ENCODE results near the gene RAB44. TPM values are rescaled to one million over a fixed set of nuclear protein-coding genes. Genes with fewer than 3 reads are reported as not detected.

Gene RAB44
- total RNA-seq, 2 experiments from 2014 or later = 0.15 to 0.25 TPM

DNA sequence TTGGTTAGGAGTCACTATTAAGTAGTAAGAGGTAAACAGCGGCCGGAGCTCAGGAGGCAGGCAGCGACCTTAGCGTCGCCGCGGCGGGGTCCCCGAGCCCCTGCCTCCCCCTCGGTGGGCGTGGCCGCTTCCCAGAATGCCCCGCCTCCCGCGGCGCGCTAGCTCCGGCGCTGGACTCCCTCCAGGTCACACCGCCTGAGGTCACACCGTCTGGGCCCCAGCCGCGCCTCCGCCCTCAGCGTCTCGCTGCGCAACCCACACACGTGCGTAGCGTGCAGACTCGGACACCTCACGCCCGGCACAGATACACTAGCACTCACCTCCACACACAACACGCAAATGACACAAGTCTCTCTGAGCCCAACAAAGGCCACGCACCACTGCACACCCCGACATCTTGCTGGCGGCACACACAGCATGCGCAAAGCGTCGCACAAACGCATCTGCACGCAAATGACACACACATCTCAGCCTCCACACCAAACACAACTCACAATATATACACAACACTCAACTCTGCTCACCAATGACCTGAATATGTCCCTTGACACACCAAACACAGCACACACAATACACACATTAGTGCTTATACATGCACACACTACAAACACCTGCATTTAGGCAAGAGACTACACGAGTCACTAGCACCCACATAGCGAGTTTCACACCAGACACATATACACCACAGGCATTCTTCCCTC is 36.7 kb upstream of the RAB44 start:
- CTCF ChIA-PET = no interaction called here
- H3K36me3 Mint-ChIP-seq (ENCODE audit: low read depth) = no peaks in the 10 kb centered on the region
- POLR2A ChIA-PET = no interaction called here
- peaks cover 33% of the 10 kb centered on the region for H3K27me3 Mint-ChIP-seq
- no peak overlapping the region for H3K27ac Mint-ChIP-seq
- H3K9me3 Mint-ChIP-seq = no peaks in the 10 kb centered on the region
- no peak overlapping the region for H3K4me3 Mint-ChIP-seq
- peaks cover 14% of the 10 kb centered on the region for H3K4me1 Mint-ChIP-seq
- no peak for DNase-seq

DNA sequence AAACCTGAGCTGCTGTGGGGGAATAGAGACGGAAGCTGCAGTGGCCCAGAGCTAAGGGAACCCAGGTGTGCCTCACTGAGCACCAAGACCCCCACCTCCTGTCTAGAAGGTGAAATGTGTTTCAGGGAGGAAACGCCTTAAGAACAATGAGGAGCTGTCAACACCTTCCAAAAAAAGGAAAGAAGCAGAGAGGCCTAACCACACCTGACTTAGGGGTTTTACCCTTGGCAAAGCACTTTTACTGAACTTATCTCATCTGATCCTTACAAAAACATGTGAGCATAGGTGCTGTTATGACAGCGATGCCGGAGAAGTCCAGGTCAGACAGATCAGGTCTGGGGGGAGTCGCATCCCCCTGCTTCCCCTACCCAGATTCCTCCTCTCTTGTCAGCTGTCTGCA is 35.2 kb upstream of the RAB44 start:
- ChIA-PET CTCF (no interaction called here), POLR2A (interaction anchor here (1.1 to 1.5 kb wide), 3 partner anchors 10 to 18 kb away, joined by 3 to 6 read pairs (median 4); no protein-coding TSS in a partner anchor)
- Mint-ChIP-seq H3K4me1 (peaks cover 19% of the 10 kb centered on the region), H3K27ac (no peak overlapping the region), H3K9me3 (no peaks in the 10 kb centered on the region), H3K36me3 (ENCODE audit: low read depth) (no peaks in the 10 kb centered on the region), H3K27me3 (peaks cover 24% of the 10 kb centered on the region), H3K4me3 (no peak overlapping the region)
- DNase-seq = no peak

DNA sequence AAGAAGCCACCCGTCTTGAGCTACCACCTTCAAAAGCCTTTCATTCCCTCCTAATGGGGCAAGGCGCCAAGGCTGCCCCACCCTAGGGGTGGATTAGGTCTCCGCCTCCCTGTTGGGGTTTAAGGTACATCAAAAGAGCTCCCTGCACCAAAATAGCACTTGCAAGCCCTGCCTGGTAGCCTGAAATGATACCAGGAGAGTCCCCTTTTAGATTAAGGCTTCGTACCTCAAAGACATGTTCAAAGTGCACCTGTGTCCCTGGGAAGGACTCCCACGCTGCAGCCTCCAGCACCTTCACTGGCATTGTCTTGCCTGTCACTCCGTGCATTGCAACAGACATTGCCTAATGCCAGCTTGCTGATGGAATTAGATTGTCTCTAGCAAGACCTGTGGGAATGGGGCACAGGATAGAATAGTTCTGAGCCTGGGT is 34.8 kb upstream of the RAB44 start:
- Mint-ChIP-seq H3K27me3 (peaks cover 19% of the 10 kb centered on the region), H3K27ac (no peak overlapping the region), H3K36me3 (ENCODE audit: low read depth) (no peaks in the 10 kb centered on the region), H3K9me3 (no peaks in the 10 kb centered on the region), H3K4me1 (peaks cover 19% of the 10 kb centered on the region), H3K4me3 (no peak overlapping the region)
- ChIA-PET POLR2A (interaction anchor here (1.1 to 1.6 kb wide), 4 partner anchors 9 to 17 kb away, joined by 3 to 11 read pairs (median 5); partner anchors contain the start of gene CDKN1A), CTCF (interaction anchor here (0.7 kb wide), 1 partner anchor 92 kb away, joined by 3 read pairs; no protein-coding TSS in a partner anchor)
- DNase-seq = no peak

- Mint-ChIP-seq H3K4me1 (peaks cover 19% of the 10 kb centered on the region), H3K27ac (no peak overlapping the region), H3K36me3 (ENCODE audit: low read depth) (no peaks in the 10 kb centered on the region), H3K4me3 (no peak overlapping the region), H3K9me3 (no peaks in the 10 kb centered on the region), H3K27me3 (peaks cover 13% of the 10 kb centered on the region)
- ChIA-PET CTCF (interaction anchor here (0.5 to 0.7 kb wide), 3 partner anchors 60 to 211 kb away, joined by 3 read pairs; no protein-coding TSS in a partner anchor), POLR2A (interaction anchor here (1.1 to 1.6 kb wide), 3 partner anchors 8 to 105 kb away, joined by 3 to 11 read pairs (median 6); partner anchors contain the start of gene CDKN1A)
- DNase-seq = no peak
These were observed 33.9 kb upstream of the RAB44 start for GRCh38 chr6:36663504-36664446.

DNA sequence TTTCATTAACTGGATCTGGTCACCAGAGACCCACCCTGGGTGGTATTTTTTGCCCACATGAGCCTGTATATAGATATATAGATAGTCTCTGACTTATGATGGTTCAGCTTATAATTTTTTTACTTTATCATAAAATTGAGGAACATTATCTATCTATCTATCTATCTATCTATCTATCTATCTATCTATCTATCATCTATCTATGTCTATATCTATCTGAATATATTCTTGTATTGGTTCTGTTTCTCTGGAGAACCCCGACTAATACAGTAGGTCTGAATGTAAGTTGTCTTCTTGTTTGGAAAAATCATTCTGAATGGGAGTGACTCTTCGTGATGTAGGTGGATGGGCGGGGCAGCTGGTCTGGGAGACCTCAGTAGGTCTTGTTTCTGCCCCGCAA is 32.4 kb upstream of the RAB44 start:
- no peak overlapping the region for H3K4me3 Mint-ChIP-seq
- peaks cover 5% of the 10 kb centered on the region for H3K27me3 Mint-ChIP-seq
- H3K4me1 Mint-ChIP-seq = peaks cover 19% of the 10 kb centered on the region
- H3K36me3 Mint-ChIP-seq (ENCODE audit: low read depth) = no peaks in the 10 kb centered on the region
- no peaks in the 10 kb centered on the region for H3K9me3 Mint-ChIP-seq
- ChIA-PET POLR2A (no interaction called here), CTCF (no interaction called here)
- no peak overlapping the region for H3K27ac Mint-ChIP-seq
- DNase-seq = no peak

GRCh38 chr6:36666287-36666686 is 31.3 kb upstream of the RAB44 start:
- Mint-ChIP-seq H3K4me1 (peaks cover 19% of the 10 kb centered on the region), H3K27me3 (peaks cover 5% of the 10 kb centered on the region), H3K27ac (no peak overlapping the region), H3K4me3 (no peak overlapping the region), H3K36me3 (ENCODE audit: low read depth) (no peaks in the 10 kb centered on the region), H3K9me3 (no peaks in the 10 kb centered on the region)
- no peak for DNase-seq
- ChIA-PET POLR2A (no interaction called here), CTCF (interaction anchor here (0.9 kb wide), 1 partner anchor 51 kb away, joined by 3 read pairs; no protein-coding TSS in a partner anchor)

GRCh38 chr6:36666826-36667591 is 30.6 kb upstream of the RAB44 start:
- H3K9me3 Mint-ChIP-seq = no peaks in the 10 kb centered on the region
- no peak overlapping the region for H3K4me3 Mint-ChIP-seq
- H3K4me1 Mint-ChIP-seq = peaks cover 19% of the 10 kb centered on the region
- DNase-seq = no peak
- POLR2A ChIA-PET = interaction anchor here (0.8 kb wide), 1 partner anchor 12 kb away, joined by 3 read pairs; the partner anchor contains the start of gene CDKN1A
- peaks cover 5% of the 10 kb centered on the region for H3K27me3 Mint-ChIP-seq
- no peaks in the 10 kb centered on the region for H3K36me3 Mint-ChIP-seq (ENCODE audit: low read depth)
- CTCF ChIA-PET = no interaction called here
- H3K27ac Mint-ChIP-seq = no peak overlapping the region

- no peak overlapping the region for H3K4me3 Mint-ChIP-seq
- H3K36me3 Mint-ChIP-seq (ENCODE audit: low read depth) = no peaks in the 10 kb centered on the region
- CTCF ChIA-PET = no interaction called here
- DNase-seq = no peak
- H3K9me3 Mint-ChIP-seq = no peaks in the 10 kb centered on the region
- H3K27ac Mint-ChIP-seq = no peak overlapping the region
- H3K27me3 Mint-ChIP-seq = no peaks in the 10 kb centered on the region
- POLR2A ChIA-PET = interaction anchor here (1.0 kb wide), 2 partner anchors 10 to 29 kb away, joined by 3 read pairs; partner anchors contain the start of genes CDKN1A and RAB44
- H3K4me1 Mint-ChIP-seq = peaks cover 11% of the 10 kb centered on the region
These were observed 29.0 kb upstream of the RAB44 start for GRCh38 chr6:36668591-36668990.

- Mint-ChIP-seq H3K4me1 (peaks cover 9% of the 10 kb centered on the region), H3K9me3 (no peaks in the 10 kb centered on the region), H3K4me3 (no peak overlapping the region), H3K27ac (no peak overlapping the region), H3K27me3 (no peaks in the 10 kb centered on the region), H3K36me3 (ENCODE audit: low read depth) (no peaks in the 10 kb centered on the region)
- ChIA-PET POLR2A (interaction anchor here (1.0 kb wide), 1 partner anchor 10 kb away, joined by 3 read pairs; the partner anchor contains the start of gene CDKN1A), CTCF (interaction anchor here (0.8 kb wide), 1 partner anchor 11 kb away, joined by 3 read pairs; no protein-coding TSS in a partner anchor)
- no peak for DNase-seq
These were observed 28.6 kb upstream of the RAB44 start for GRCh38 chr6:36669002-36669401.

DNA sequence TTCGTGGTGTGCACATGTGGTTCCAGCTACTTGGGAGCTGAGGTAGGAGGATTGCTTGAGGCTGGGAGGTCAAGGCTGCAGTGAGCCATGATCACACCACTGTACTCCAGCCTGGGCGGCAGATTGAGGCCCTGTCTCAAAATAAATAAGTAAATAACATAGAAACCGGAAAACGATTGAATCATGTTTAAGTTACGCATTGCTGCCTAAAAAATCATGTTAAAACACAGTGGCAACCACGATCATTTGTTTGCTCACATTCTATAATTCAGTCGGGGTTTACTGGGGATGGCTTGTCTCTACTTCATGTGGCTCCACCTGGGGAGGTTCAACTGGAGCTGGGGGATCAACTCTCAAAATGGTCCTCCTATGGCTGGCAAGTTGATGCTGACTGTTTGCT is 27.4 kb upstream of the RAB44 start:
- no peak for DNase-seq
- Mint-ChIP-seq H3K9me3 (no peaks in the 10 kb centered on the region), H3K4me1 (peaks cover 8% of the 10 kb centered on the region), H3K4me3 (no peak overlapping the region), H3K27me3 (no peaks in the 10 kb centered on the region), H3K36me3 (ENCODE audit: low read depth) (no peaks in the 10 kb centered on the region), H3K27ac (no peak overlapping the region)
- ChIA-PET POLR2A (interaction anchor here (0.6 kb wide), 1 partner anchor 10 kb away, joined by 3 read pairs; no protein-coding TSS in a partner anchor), CTCF (interaction anchor here (1.1 kb wide), 1 partner anchor 55 kb away, joined by 3 read pairs; no protein-coding TSS in a partner anchor)

GRCh38 chr6:36671687-36672375 is 25.8 kb upstream of the RAB44 start:
- ChIA-PET POLR2A (interaction anchor here (2.4 kb wide), 1 partner anchor 9 kb away, joined by 6 read pairs; no protein-coding TSS in a partner anchor), CTCF (interaction anchor here (1.4 kb wide), 2 partner anchors 8 to 111 kb away, joined by 4 to 5 read pairs; no protein-coding TSS in a partner anchor)
- H3K27me3 Mint-ChIP-seq = no peaks in the 10 kb centered on the region
- peaks cover 19% of the 10 kb centered on the region for H3K4me1 Mint-ChIP-seq
- no peak for DNase-seq
- no peak overlapping the region for H3K27ac Mint-ChIP-seq
- H3K36me3 Mint-ChIP-seq (ENCODE audit: low read depth) = no peaks in the 10 kb centered on the region
- H3K9me3 Mint-ChIP-seq = no peaks in the 10 kb centered on the region
- no peak overlapping the region for H3K4me3 Mint-ChIP-seq

DNA sequence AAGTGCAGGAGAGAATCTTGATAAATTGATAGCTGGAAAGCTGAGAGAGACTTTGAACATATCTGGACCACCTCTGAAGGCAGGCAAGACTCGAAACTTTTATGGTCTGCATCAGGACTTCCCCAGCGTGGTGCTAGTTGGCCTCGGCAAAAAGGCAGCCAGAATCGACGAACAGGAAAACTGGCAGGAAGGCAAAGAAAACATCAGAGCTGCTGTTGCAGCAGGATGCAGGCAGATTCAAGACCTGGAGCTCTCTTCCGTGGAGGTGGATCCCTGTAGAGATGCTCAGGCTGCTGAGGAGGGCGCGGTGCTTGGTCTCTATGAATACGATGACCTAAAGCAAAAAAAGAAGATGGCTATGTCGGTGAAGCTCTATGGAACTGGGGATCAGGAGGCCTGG is 23.7 kb upstream of the RAB44 start:
- POLR2A ChIA-PET = no interaction called here
- Mint-ChIP-seq H3K4me1 (peaks cover 29% of the 10 kb centered on the region), H3K27me3 (no peaks in the 10 kb centered on the region), H3K27ac (no peak overlapping the region), H3K9me3 (no peaks in the 10 kb centered on the region), H3K36me3 (ENCODE audit: low read depth) (peaks cover 4% of the 10 kb centered on the region), H3K4me3 (no peak overlapping the region)
- CTCF ChIA-PET = no interaction called here
- no peak for DNase-seq
